Measurements from ENCODE around the gene IVD. TPM values are rescaled to one million over a fixed set of nuclear protein-coding genes. Genes with fewer than 3 reads are reported as not detected.

The IVD gene
- total and polyA plus RNA-seq, 9 of the 15 experiments (the other 6 are each of a cell fraction or from before 2014, with no cell fraction given), result 0.15 to 4.5 (median 2.4) TPM

DNA sequence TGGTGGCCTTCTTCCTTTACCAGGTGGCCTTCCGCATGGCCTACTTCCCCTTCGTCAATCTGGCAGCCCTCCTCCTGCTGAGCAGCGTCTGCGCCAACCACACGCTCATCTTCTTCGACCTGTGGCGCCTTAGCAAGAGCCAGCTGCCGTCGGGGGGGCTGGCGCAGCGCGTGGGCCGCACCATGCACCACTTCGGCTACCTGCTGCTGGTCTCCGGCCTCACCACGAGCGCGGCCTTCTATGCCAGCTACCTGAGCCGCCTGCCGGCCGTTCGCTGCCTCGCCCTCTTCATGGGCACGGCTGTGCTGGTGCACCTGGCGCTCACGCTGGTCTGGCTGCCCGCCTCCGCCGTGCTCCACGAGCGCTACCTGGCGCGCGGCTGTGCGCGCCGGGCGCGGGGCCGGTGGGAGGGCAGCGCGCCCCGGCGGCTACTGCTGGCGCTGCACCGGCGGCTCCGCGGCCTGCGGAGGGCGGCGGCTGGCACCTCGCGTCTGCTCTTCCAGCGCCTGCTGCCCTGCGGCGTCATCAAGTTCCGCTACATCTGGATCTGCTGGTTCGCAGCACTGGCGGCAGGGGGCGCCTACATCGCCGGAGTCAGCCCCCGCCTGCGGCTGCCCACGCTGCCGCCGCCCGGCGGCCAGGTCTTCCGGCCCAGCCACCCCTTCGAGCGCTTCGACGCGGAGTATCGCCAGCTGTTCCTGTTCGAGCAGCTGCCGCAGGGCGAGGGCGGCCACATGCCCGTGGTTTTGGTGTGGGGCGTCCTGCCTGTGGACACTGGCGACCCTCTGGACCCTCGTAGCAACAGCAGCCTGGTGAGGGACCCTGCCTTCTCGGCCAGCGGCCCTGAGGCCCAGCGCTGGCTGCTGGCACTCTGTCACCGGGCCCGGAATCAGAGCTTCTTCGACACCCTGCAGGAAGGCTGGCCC, 37.6 kb upstream of the IVD start (continued):
- TF ChIP-seq, protein P1, sequence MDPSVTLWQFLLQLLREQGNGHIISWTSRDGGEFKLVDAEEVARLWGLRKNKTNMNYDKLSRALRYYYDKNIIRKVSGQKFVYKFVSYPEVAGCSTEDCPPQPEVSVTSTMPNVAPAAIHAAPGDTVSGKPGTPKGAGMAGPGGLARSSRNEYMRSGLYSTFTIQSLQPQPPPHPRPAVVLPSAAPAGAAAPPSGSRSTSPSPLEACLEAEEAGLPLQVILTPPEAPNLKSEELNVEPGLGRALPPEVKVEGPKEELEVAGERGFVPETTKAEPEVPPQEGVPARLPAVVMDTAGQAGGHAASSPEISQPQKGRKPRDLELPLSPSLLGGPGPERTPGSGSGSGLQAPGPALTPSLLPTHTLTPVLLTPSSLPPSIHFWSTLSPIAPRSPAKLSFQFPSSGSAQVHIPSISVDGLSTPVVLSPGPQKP (CRISPR knock-in tag; IDR thresholded peaks at IDR 0.05), result no peak
- TF ChIP-seq KLF16 (IDR thresholded peaks at IDR 0.05) (peak; percentile 64; the same call in 1 of the 2 replicates), SRF (CRISPR knock-in tag; IDR thresholded peaks at IDR 0.05) (0 out of 4 replicates have a peak, but pooled peaks of 1 of the 2 experiments have one; percentile 40), BRCA1 (IDR thresholded peaks at IDR 0.05) (no peak), BRCA1 (CRISPR knock-in tag; IDR thresholded peaks at IDR 0.05) (peak; percentile 48; the same call in 1 of the 2 replicates), NONO (IDR thresholded peaks at IDR 0.05; ENCODE audit: low read depth in 2 of 2, low read length in 1 of 2) (peak in 1 of 2 experiments; percentile 76; a peak in 1 of 4 replicates), BMI1 (IDR thresholded peaks at IDR 0.05; ENCODE audit: low read length) (no peak), BRF1 (IDR thresholded peaks at IDR 0.05; ENCODE audit: borderline replicate concordance, extremely low read depth, insufficient read length) (no peak), ZNF280A (IDR thresholded peaks at IDR 0.05; ENCODE audit: low read depth, partially characterized antibody) (no peak), SIN3B (IDR thresholded peaks at IDR 0.05; ENCODE audit: low read depth) (peak; percentile 51; the same call in 1 of the 2 replicates), ATF2 (CRISPR knock-in tag; IDR thresholded peaks at IDR 0.05) (0 out of 2 replicates have a peak, but pooled peaks have one; percentile 21)
- TF ChIP-seq, protein P2, sequence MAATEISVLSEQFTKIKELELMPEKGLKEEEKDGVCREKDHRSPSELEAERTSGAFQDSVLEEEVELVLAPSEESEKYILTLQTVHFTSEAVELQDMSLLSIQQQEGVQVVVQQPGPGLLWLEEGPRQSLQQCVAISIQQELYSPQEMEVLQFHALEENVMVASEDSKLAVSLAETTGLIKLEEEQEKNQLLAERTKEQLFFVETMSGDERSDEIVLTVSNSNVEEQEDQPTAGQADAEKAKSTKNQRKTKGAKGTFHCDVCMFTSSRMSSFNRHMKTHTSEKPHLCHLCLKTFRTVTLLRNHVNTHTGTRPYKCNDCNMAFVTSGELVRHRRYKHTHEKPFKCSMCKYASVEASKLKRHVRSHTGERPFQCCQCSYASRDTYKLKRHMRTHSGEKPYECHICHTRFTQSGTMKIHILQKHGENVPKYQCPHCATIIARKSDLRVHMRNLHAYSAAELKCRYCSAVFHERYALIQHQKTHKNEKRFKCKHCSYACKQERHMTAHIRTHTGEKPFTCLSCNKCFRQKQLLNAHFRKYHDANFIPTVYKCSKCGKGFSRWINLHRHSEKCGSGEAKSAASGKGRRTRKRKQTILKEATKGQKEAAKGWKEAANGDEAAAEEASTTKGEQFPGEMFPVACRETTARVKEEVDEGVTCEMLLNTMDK (IDR thresholded peaks at IDR 0.05; ENCODE audit: borderline replicate concordance, insufficient read depth, low read depth, low read length, poor library complexity, severe bottlenecking), result peak; percentile 88
